ENCODE measurements around the gene TRNAU1AP.

DNA sequence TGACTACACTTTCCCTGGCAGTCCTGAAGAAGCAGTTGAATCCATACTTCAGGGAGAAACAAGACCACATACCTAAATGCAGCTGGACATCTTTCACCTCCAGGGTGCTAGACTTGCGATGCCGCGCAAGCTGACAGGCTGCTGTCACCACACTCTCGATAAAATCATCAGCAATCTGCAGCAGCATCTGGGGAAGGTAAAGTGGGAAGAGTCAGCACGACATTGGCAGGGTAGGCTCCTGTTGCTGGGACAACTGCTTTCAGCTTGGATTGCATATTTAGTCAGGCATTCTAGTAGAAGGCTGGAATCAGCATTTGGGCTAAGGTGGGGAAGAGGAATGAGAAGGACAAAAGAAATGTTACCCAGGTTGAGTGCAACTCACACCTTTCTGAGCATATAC, 60.3 kb downstream of the TRNAU1AP start:
- TF ChIP-seq, protein P1, sequence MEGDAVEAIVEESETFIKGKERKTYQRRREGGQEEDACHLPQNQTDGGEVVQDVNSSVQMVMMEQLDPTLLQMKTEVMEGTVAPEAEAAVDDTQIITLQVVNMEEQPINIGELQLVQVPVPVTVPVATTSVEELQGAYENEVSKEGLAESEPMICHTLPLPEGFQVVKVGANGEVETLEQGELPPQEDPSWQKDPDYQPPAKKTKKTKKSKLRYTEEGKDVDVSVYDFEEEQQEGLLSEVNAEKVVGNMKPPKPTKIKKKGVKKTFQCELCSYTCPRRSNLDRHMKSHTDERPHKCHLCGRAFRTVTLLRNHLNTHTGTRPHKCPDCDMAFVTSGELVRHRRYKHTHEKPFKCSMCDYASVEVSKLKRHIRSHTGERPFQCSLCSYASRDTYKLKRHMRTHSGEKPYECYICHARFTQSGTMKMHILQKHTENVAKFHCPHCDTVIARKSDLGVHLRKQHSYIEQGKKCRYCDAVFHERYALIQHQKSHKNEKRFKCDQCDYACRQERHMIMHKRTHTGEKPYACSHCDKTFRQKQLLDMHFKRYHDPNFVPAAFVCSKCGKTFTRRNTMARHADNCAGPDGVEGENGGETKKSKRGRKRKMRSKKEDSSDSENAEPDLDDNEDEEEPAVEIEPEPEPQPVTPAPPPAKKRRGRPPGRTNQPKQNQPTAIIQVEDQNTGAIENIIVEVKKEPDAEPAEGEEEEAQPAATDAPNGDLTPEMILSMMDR (conservative IDR thresholded peaks at IDR 0.05; ENCODE audit: low read length), result no peak
- no peak for TF ChIP-seq EZH2phosphoT487 (IDR thresholded peaks at IDR 0.05; ENCODE audit: borderline replicate concordance)
